A549 treated with AZD9567 at 1 μM for 4 hours (cell line): ENCODE measurements around the gene TSBP1. TPM values are rescaled to one million over a fixed set of nuclear protein-coding genes. Genes with fewer than 3 reads are reported as not detected.

Experiments used
- total RNA-seq: library from RNA; stranded (reverse); fragments of 200-300 nt; extraction: Qiagen RNA extraction; gene quantifications from 5 replicates; pipeline ENCODE4 v1.2.3, GENCODE V29; 2022; ENCODE audit not compliant: insufficient read depth

Gene TSBP1
- total RNA-seq: not detected in 5 replicates

GRCh38 chr6:32371803-32372202 is at the start of gene TSBP1:
TSBP1 (minus strand) TSS chr6:32371903; CDS start chr6:32371706, 197 bp downstream.

GRCh38 chr6:32406857-32407256 is 35.2 kb upstream of the TSBP1 start, which contains the start of gene BTNL2:
BTNL2 (minus strand) TSS chr6:32407181; CDS start chr6:32407123, 58 bp downstream.

Other genes starting within 250 kb of the TSBP1 start
- 27.7 to 34.3 TPM (median 33.5 TPM) in 5 replicates for gene ATF6B, start 243.7 kb downstream of the TSBP1 start, total RNA-seq
- 6.6 to 10.5 TPM (median 7.4 TPM) in 5 replicates for gene FKBPL, start 241.6 kb downstream of the TSBP1 start, total RNA-seq
- 0.44 to 0.70 TPM (median 0.59 TPM) in 4 of 5 replicates, not detected in the other for gene PRRT1, start 220.0 kb downstream of the TSBP1 start, total RNA-seq
- gene PPT2, start 217.8 kb downstream of the TSBP1 start, total RNA-seq: 6.9 to 8.6 TPM (median 7.5 TPM) in 5 replicates
- gene EGFL8, start 207.3 kb downstream of the TSBP1 start, total RNA-seq: 1.8 to 3.0 TPM (median 2.1 TPM) in 4 of 5 replicates, not detected in the other
- 30.2 to 39.5 TPM (median 37.4 TPM) in 5 replicates for gene AGPAT1, start 195.8 kb downstream of the TSBP1 start, total RNA-seq
- 31.8 to 46.9 TPM (median 46.1 TPM) in 5 replicates for gene RNF5, start 193.5 kb downstream of the TSBP1 start, total RNA-seq
- 1.3 to 1.8 TPM (median 1.7 TPM) in 4 of 5 replicates, not detected in the other for gene AGER, start 187.7 kb downstream of the TSBP1 start, total RNA-seq
- gene PBX2, start 181.7 kb downstream of the TSBP1 start, total RNA-seq: 11.3 to 14.9 TPM (median 14.0 TPM) in 5 replicates
- 0.23 to 0.40 TPM (median 0.31 TPM) in 4 of 5 replicates, not detected in the other for gene GPSM3, start 179.3 kb downstream of the TSBP1 start, total RNA-seq
- gene NOTCH4, start 147.8 kb downstream of the TSBP1 start, total RNA-seq: 0.69 to 0.87 TPM (median 0.79 TPM) in 4 of 5 replicates, not detected in the other
- not detected in 5 replicates for gene BTNL2, start 35.3 kb upstream of the TSBP1 start, total RNA-seq
- gene HLA-DRA, start 68.0 kb upstream of the TSBP1 start, total RNA-seq: not detected in 5 replicates
- not detected in 5 replicates for gene HLA-DRB5, start 158.4 kb upstream of the TSBP1 start, total RNA-seq
- gene HLA-DRB1, start 217.9 kb upstream of the TSBP1 start, total RNA-seq: not detected in 5 replicates